ENCODE data around the gene EMC6. TPM values are rescaled to one million over a fixed set of nuclear protein-coding genes. Genes with fewer than 3 reads are reported as not detected.
A peak's percentile ranks its signal among the peaks of the same experiment; 100 is the strongest.

The EMC6 gene
- total and polyA plus RNA-seq, 5 donors, result 55.2 to 137 (median 57.1) TPM

- H3K27me3 ChIP-seq (ENCODE audit: control insufficient read depth, insufficient read depth), result no peaks in the 10 kb centered on the region
- WGBS, result 86% methylated on average over 12 of the region's 12 CpGs
These were observed 13.4 kb downstream of the EMC6 start for GRCh38 chr17:3682033-3682432.

GRCh38 chr17:3683054-3683511, 14.5 kb downstream of the EMC6 start:
- 29% methylated on average over 10 of the region's 10 CpGs for WGBS
- H3K4me3 ChIP-seq (ENCODE audit: low read length), result no peak overlapping the region
- H3K27me3 ChIP-seq (ENCODE audit: control insufficient read depth, insufficient read depth), result no peaks in the 10 kb centered on the region
- ATAC-seq, result peak; percentile 71 to 73
- H3K4me1 ChIP-seq (ENCODE audit: control insufficient read depth, insufficient read depth, low read length), result no peaks in the 10 kb centered on the region
- no peak overlapping the region for H3K27ac ChIP-seq (ENCODE audit: low read length)
- intact Hi-C loops (cut with DNase I), result no loop called here
- H3K9me3 ChIP-seq (ENCODE audit: control insufficient read depth, low read length), result no peaks in the 10 kb centered on the region
- DNase-seq, result peak in 1 of 3 donors; percentile 56

More at GRCh38 chr17:3682033-3682432, 13.4 kb downstream of the EMC6 start:
- DNase-seq, result no peak
- Histone ChIP-seq H3K4me3 (ENCODE audit: low read length) (no peak overlapping the region), H3K4me1 (ENCODE audit: control insufficient read depth, insufficient read depth, low read length) (no peaks in the 10 kb centered on the region), H3K9me3 (ENCODE audit: control insufficient read depth, low read length) (no peaks in the 10 kb centered on the region), H3K27ac (ENCODE audit: low read length) (no peak overlapping the region)
- ATAC-seq, result peak in 1 of 2 donors; percentile 21
- intact Hi-C loops (cut with DNase I), result no loop called here

GRCh38 chr17:3685174-3685573, 16.6 kb downstream of the EMC6 start:
- WGBS, result 41% methylated on average over 13 of the region's 13 CpGs
- Histone ChIP-seq H3K27me3 (ENCODE audit: control insufficient read depth, insufficient read depth) (no peaks in the 10 kb centered on the region), H3K9me3 (ENCODE audit: control insufficient read depth, low read length) (no peaks in the 10 kb centered on the region), H3K4me1 (ENCODE audit: control insufficient read depth, insufficient read depth, low read length) (no peaks in the 10 kb centered on the region), H3K4me3 (ENCODE audit: low read length) (no peak overlapping the region), H3K27ac (ENCODE audit: low read length) (no peak overlapping the region)
- DNase-seq, result peak in 1 of 3 donors; percentile 23
- intact Hi-C loops (cut with DNase I), result no loop called here
- ATAC-seq, result no peak

- DNase-seq (no peak), ATAC-seq (peak in 1 of 2 donors; percentile 33)
- 33% methylated on average over 19 of the region's 19 CpGs for WGBS
These were observed 19.5 kb downstream of the EMC6 start for GRCh38 chr17:3688027-3688553.

GRCh38 chr17:3688852-3689261, 20.2 kb downstream of the EMC6 start:
- H3K27me3 ChIP-seq (ENCODE audit: control insufficient read depth, insufficient read depth), result no peaks in the 10 kb centered on the region
- no peak overlapping the region for H3K27ac ChIP-seq (ENCODE audit: low read length)
- H3K4me3 ChIP-seq (ENCODE audit: low read length), result no peak overlapping the region
- intact Hi-C loops (cut with DNase I), result no loop called here
- peak; percentile 26 to 42 for ATAC-seq
- H3K9me3 ChIP-seq (ENCODE audit: control insufficient read depth, low read length), result no peaks in the 10 kb centered on the region
- no peaks in the 10 kb centered on the region for H3K4me1 ChIP-seq (ENCODE audit: control insufficient read depth, insufficient read depth, low read length)
- 73% methylated on average over 14 of the region's 14 CpGs for WGBS
- DNase-seq, result no peak

More at GRCh38 chr17:3688027-3688553, 19.5 kb downstream of the EMC6 start:
- intact Hi-C loops (cut with DNase I), result no loop called here
- Histone ChIP-seq H3K4me1 (ENCODE audit: control insufficient read depth, insufficient read depth, low read length) (no peaks in the 10 kb centered on the region), H3K4me3 (ENCODE audit: low read length) (no peak overlapping the region), H3K27ac (ENCODE audit: low read length) (no peak overlapping the region), H3K9me3 (ENCODE audit: control insufficient read depth, low read length) (no peaks in the 10 kb centered on the region), H3K27me3 (ENCODE audit: control insufficient read depth, insufficient read depth) (no peaks in the 10 kb centered on the region)

- ATAC-seq (no peak), DNase-seq (no peak)
- H3K27me3 ChIP-seq (ENCODE audit: control insufficient read depth, insufficient read depth), result no peaks in the 10 kb centered on the region
- no peaks in the 10 kb centered on the region for H3K4me1 ChIP-seq (ENCODE audit: control insufficient read depth, insufficient read depth, low read length)
- intact Hi-C loops (cut with DNase I), result no loop called here
- no peaks in the 10 kb centered on the region for H3K9me3 ChIP-seq (ENCODE audit: control insufficient read depth, low read length)
- no peak overlapping the region for H3K4me3 ChIP-seq (ENCODE audit: low read length)
- WGBS, result 86% methylated on average over 41 of the region's 44 CpGs
- H3K27ac ChIP-seq (ENCODE audit: low read length), result no peak overlapping the region
These were observed 20.9 kb downstream of the EMC6 start for GRCh38 chr17:3689262-3690093.

- intact Hi-C loops (cut with DNase I), result no loop called here
- 70% methylated on average over 22 of the region's 22 CpGs for WGBS
- no peaks in the 10 kb centered on the region for H3K27me3 ChIP-seq (ENCODE audit: control insufficient read depth, insufficient read depth)
- H3K27ac ChIP-seq (ENCODE audit: low read length), result no peak overlapping the region
- no peak for DNase-seq
- H3K9me3 ChIP-seq (ENCODE audit: control insufficient read depth, low read length), result no peaks in the 10 kb centered on the region
- ATAC-seq, result no peak
- H3K4me1 ChIP-seq (ENCODE audit: control insufficient read depth, insufficient read depth, low read length), result no peaks in the 10 kb centered on the region
- no peak overlapping the region for H3K4me3 ChIP-seq (ENCODE audit: low read length)
These were observed 21.6 kb downstream of the EMC6 start for GRCh38 chr17:3690094-3690715.

GRCh38 chr17:3691617-3692067, 23.0 kb downstream of the EMC6 start:
- WGBS, result 62% methylated on average over 16 of the region's 16 CpGs
- H3K4me1 ChIP-seq (ENCODE audit: control insufficient read depth, insufficient read depth, low read length), result no peaks in the 10 kb centered on the region
- no peaks in the 10 kb centered on the region for H3K27me3 ChIP-seq (ENCODE audit: control insufficient read depth, insufficient read depth)
- no peak for DNase-seq
- H3K4me3 ChIP-seq (ENCODE audit: low read length), result no peak overlapping the region
- intact Hi-C loops (cut with DNase I), result no loop called here
- no peak overlapping the region for H3K27ac ChIP-seq (ENCODE audit: low read length)
- no peak for ATAC-seq
- H3K9me3 ChIP-seq (ENCODE audit: control insufficient read depth, low read length), result no peaks in the 10 kb centered on the region

- DNase-seq (no peak), ATAC-seq (no peak)
- H3K27ac ChIP-seq (ENCODE audit: low read length), result no peak overlapping the region
- no peaks in the 10 kb centered on the region for H3K27me3 ChIP-seq (ENCODE audit: control insufficient read depth, insufficient read depth)
- intact Hi-C loops (cut with DNase I), result no loop called here
- H3K4me3 ChIP-seq (ENCODE audit: low read length), result no peak overlapping the region
- no peaks in the 10 kb centered on the region for H3K4me1 ChIP-seq (ENCODE audit: control insufficient read depth, insufficient read depth, low read length)
- 82% methylated on average over 9 of the region's 9 CpGs for WGBS
- no peaks in the 10 kb centered on the region for H3K9me3 ChIP-seq (ENCODE audit: control insufficient read depth, low read length)
These were observed 23.7 kb downstream of the EMC6 start for GRCh38 chr17:3692346-3692745.

GRCh38 chr17:3693141-3693540, 24.5 kb downstream of the EMC6 start:
- DNase-seq, result no peak
- intact Hi-C loops (cut with DNase I), result no loop called here
- no peak overlapping the region for H3K27ac ChIP-seq (ENCODE audit: low read length)

GRCh38 chr17:3693829-3694231, 25.2 kb downstream of the EMC6 start:
- ATAC-seq, result no peak
- no peak overlapping the region for H3K27ac ChIP-seq (ENCODE audit: low read length)
- DNase-seq, result no peak
- WGBS, result 76% methylated on average over 9 of the region's 9 CpGs
- intact Hi-C loops (cut with DNase I), result no loop called here
- H3K4me3 ChIP-seq (ENCODE audit: low read length), result no peak overlapping the region
- H3K27me3 ChIP-seq (ENCODE audit: control insufficient read depth, insufficient read depth), result no peaks in the 10 kb centered on the region
- no peaks in the 10 kb centered on the region for H3K9me3 ChIP-seq (ENCODE audit: control insufficient read depth, low read length)
- H3K4me1 ChIP-seq (ENCODE audit: control insufficient read depth, insufficient read depth, low read length), result no peaks in the 10 kb centered on the region

More at GRCh38 chr17:3693141-3693540, 24.5 kb downstream of the EMC6 start:
- Histone ChIP-seq H3K4me1 (ENCODE audit: control insufficient read depth, insufficient read depth, low read length) (no peaks in the 10 kb centered on the region), H3K27me3 (ENCODE audit: control insufficient read depth, insufficient read depth) (no peaks in the 10 kb centered on the region), H3K9me3 (ENCODE audit: control insufficient read depth, low read length) (no peaks in the 10 kb centered on the region), H3K4me3 (ENCODE audit: low read length) (no peak overlapping the region)
- ATAC-seq, result no peak
- 49% methylated on average over 4 of the region's 4 CpGs for WGBS
